Measurements from ENCODE around the gene P2RX2. TPM values are rescaled to one million over a fixed set of nuclear protein-coding genes. Genes with fewer than 3 reads are reported as not detected.

Gene P2RX2
- total RNA-seq, 1 experiment from 2014 or later, result not detected

- no peaks in the 10 kb centered on the region for H3K9me2 ChIP-seq (ENCODE audit: insufficient read depth)
- no peak overlapping the region for H3K9ac ChIP-seq (ENCODE audit: low read length)
- H3K4me1 ChIP-seq (ENCODE audit: control insufficient read depth in 1 of 2, insufficient read depth in 2 of 2, low read length in 2 of 2), result no peaks in the 10 kb centered on the region
- ATAC-seq, result no peak
- H4K20me1 ChIP-seq (ENCODE audit: insufficient read depth), result no peaks in the 10 kb centered on the region
- ChIA-PET CTCF (no interaction called here), POLR2A (no interaction called here), RAD21 (ENCODE audit: low non-redundant PET in 1 of 2, low total read pairs in 2 of 2, uncharacterized antibody in 2 of 2, unreplicated experiment in 2 of 2) (no interaction called here)
- no peak overlapping the region for H3K27ac ChIP-seq (ENCODE audit: low read depth, low read length)
- no peak overlapping the region for H3K4me2 ChIP-seq (ENCODE audit: low read length)
- H3K27me3 ChIP-seq (ENCODE audit: insufficient read depth, low read length), result no peaks in the 10 kb centered on the region
- TF ChIP-seq EZH2 (IDR thresholded peaks at IDR 0.05) (no peak), EGR1 (IDR thresholded peaks at IDR 0.05; ENCODE audit: low read depth) (no peak), RAD21 (IDR thresholded peaks at IDR 0.05; ENCODE audit: low read depth) (no peak), SRF (IDR thresholded peaks at IDR 0.05; ENCODE audit: low read depth) (no peak), EZH2phosphoT487 (IDR thresholded peaks at IDR 0.05; ENCODE audit: borderline replicate concordance) (no peak), FOSL1 (IDR thresholded peaks at IDR 0.05; ENCODE audit: low read depth) (no peak), CEBPB (IDR thresholded peaks at IDR 0.05; ENCODE audit: low read depth) (no peak), POLR2AphosphoS5 (IDR thresholded peaks at IDR 0.05; ENCODE audit: low read depth, low read length) (no peak), ELF1 (IDR thresholded peaks at IDR 0.05; ENCODE audit: borderline replicate concordance, low read depth) (no peak), JUND (IDR thresholded peaks at IDR 0.05) (no peak), SIN3A (IDR thresholded peaks at IDR 0.05; ENCODE audit: low read depth) (no peak), CTCF (IDR thresholded peaks at IDR 0.05 in 2 of 3, conservative IDR thresholded peaks at IDR 0.05 in 1 of 3; ENCODE audit: borderline replicate concordance in 1 of 3, insufficient read depth in 1 of 3, low read depth in 2 of 3, low read length in 2 of 3) (no peak), CBX3 (IDR thresholded peaks at IDR 0.05; ENCODE audit: low read depth) (no peak), REST (IDR thresholded peaks at IDR 0.05; ENCODE audit: low read depth) (no peak), ZNF274 (IDR thresholded peaks at IDR 0.05; ENCODE audit: low read depth, low read length) (no peak)
- no peaks in the 10 kb centered on the region for H3K9me3 ChIP-seq (ENCODE audit: control insufficient read depth in 1 of 2, insufficient read depth in 1 of 2, low read depth in 1 of 2, low read length in 2 of 2)
- no peak overlapping the region for H2AFZ ChIP-seq (ENCODE audit: low read depth, low read length, poor library complexity, severe bottlenecking)
- DNase-seq (ENCODE audit: low read depth, low spot score), result no peak
- peaks cover 24 to 28% of the 10 kb centered on the region in 2 experiments for H3K36me3 ChIP-seq (ENCODE audit: control insufficient read depth in 1 of 2, insufficient read depth in 2 of 2, low read length in 2 of 2)
- no TSS peak for BruUV-seq (replicated peaks)
- intact Hi-C loops (cut with micrococcal nuclease), result no loop called here
- H3K4me3 ChIP-seq (replicated peaks in 1 of 2; ENCODE audit: low read depth in 1 of 2, low read length in 2 of 2), result no peak overlapping the region
- no peaks in the 10 kb centered on the region for H3K79me2 ChIP-seq (ENCODE audit: insufficient read depth, low read length)
Observed at GRCh38 chr12:132577191-132577920, 41.2 kb upstream of the P2RX2 start.

All from HCT116 (cell line).